Measurements from ENCODE around the gene CEP152.

DNA sequence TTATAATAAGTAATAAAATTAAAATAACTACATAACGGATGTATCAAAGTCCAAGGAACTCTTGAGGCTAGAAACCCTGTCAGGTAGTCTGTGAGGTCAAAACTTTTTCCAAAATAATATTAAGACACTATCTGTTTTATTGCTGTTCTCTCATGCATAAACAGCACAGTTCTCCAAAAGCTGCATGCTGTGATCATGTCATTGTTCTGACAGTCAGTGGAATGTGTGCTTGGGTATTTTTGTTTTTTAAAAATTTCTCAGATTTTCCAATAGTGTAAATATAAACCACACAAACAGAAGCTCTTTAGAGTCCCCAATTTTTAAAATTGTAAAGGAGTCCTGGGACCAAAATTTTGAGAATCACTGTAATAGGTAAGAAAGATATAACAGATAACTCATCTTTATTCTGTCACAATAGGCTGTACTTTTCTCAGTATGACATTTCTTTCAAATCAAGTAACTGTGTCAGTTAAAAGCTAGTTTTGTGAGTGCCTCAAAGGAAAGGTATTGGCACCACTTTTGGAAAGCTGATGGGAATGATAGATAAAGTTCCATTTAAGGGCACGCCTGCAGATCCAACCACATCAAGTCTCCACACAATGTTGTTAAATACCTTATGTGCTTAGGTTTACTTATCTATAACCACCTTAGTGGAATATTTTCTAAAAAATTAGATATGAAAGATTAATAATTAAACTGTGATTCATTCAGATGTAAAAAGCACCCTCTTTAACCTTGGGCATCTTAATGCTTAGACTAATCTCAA is 49.3 kb downstream of the CEP152 start:
- TF ChIP-seq, protein P1, sequence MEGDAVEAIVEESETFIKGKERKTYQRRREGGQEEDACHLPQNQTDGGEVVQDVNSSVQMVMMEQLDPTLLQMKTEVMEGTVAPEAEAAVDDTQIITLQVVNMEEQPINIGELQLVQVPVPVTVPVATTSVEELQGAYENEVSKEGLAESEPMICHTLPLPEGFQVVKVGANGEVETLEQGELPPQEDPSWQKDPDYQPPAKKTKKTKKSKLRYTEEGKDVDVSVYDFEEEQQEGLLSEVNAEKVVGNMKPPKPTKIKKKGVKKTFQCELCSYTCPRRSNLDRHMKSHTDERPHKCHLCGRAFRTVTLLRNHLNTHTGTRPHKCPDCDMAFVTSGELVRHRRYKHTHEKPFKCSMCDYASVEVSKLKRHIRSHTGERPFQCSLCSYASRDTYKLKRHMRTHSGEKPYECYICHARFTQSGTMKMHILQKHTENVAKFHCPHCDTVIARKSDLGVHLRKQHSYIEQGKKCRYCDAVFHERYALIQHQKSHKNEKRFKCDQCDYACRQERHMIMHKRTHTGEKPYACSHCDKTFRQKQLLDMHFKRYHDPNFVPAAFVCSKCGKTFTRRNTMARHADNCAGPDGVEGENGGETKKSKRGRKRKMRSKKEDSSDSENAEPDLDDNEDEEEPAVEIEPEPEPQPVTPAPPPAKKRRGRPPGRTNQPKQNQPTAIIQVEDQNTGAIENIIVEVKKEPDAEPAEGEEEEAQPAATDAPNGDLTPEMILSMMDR (IDR thresholded peaks at IDR 0.05; ENCODE audit: insufficient read depth, low read length, poor library complexity, severe bottlenecking): no peak
- TF ChIP-seq EZH2phosphoT487 (conservative IDR thresholded peaks at IDR 0.05; ENCODE audit: low read length): no peak

Measured in SU-DHL-6 (cell line).